GM12878 (cell line): ENCODE measurements around the gene NDUFS6. TPM values are rescaled to one million over a fixed set of nuclear protein-coding genes. Genes with fewer than 3 reads are reported as not detected.

ENCODE experiments used
- ASH2L ChIP-seq: fragments of 300-600, 200-600 bp; sonication (generic); IDR thresholded peaks from 2 replicates; pipeline ENCODE4 v1.6.1; 2017; ENCODE audit warnings: low read depth, mild to moderate bottlenecking, borderline replicate concordance
- SKIL ChIP-seq: fragments of 450-650 bp; IDR thresholded peaks from 2 replicates; pipeline ENCODE4 v1.6.1; 2017; ENCODE audit warnings: mild to moderate bottlenecking, low read depth, inconsistent platforms; ENCODE audit not compliant: poor library complexity, severe bottlenecking
- SMARCA5 ChIP-seq: fragments of 450-650 bp; IDR thresholded peaks from 2 replicates; pipeline ENCODE4 v1.6.1; 2017; ENCODE audit warnings: mild to moderate bottlenecking
- SP1 ChIP-seq: IDR thresholded peaks from one replicate; pipeline ENCODE4 v1.6.1; 2011; ENCODE audit warnings: low read depth, low read length
- TCF12 ChIP-seq: IDR thresholded peaks from 2 replicates; pipeline ENCODE4 v1.6.1; 2011; ENCODE audit warnings: low read depth, mild to moderate bottlenecking, low read length
- ZBTB40 ChIP-seq: fragments of 450-650 bp; IDR thresholded peaks from 2 replicates; pipeline ENCODE4 v1.6.1; 2016; ENCODE audit warnings: mild to moderate bottlenecking, moderate library complexity, borderline replicate concordance
- ZNF687 ChIP-seq: fragments of 450-650 bp; IDR thresholded peaks from 2 replicates; pipeline ENCODE4 v1.6.1; 2017; ENCODE audit warnings: mild to moderate bottlenecking, moderate library complexity
- polyA plus RNA-seq, 11 experiments: library from polyadenylated mRNA; depleted of rRNA in 4 of 11; unstranded in 6 of 11; stranded (reverse) in 5 of 11; fragments of >200 nt; fragmentation: Nextera tagmentation in 4 of 11; fragmentation: Illumina TruSeq in 1 of 11; extraction: Ambion mirVana in 4 of 11; extraction: Trizol in 1 of 11; gene quantifications; 1 replicate in 1 of 11; 2 replicates in 10 of 11; pipeline versions ENCODE4 v1.2.1 to v1.2.3, GENCODE V29; 2011 to 2016; ENCODE audit warnings: inconsistent platforms in 2 of 11, missing spikeins in 2 of 11, low read depth in 1 of 11
- total RNA-seq, 4 experiments: library from RNA; depleted of rRNA in 3 of 4; stranded (reverse); fragments of >200 nt in 3 of 4; fragmentation: Illumina TruSeq in 1 of 4; extraction: Trizol in 1 of 4; gene quantifications; 2 replicates each; pipeline versions ENCODE4 v1.2.1 to v1.2.3, GENCODE V29; 2013 to 2021

Gene NDUFS6
- total and polyA plus RNA-seq, 10 of the 15 experiments (the other 5 are each of a cell fraction or from before 2014, with no cell fraction given), result 20.7 to 213 (median 58.3) TPM

- TF ChIP-seq SMARCA5, result no peak
- TF ChIP-seq TCF12, result no peak
- TF ChIP-seq ZNF687, result no peak
- no peak for TF ChIP-seq ASH2L
- TF ChIP-seq SKIL, result peak; percentile 19
- no peak for TF ChIP-seq ZBTB40
- no peak for TF ChIP-seq SP1
Observed at GRCh38 chr5:1793966-1794900, 7.0 kb upstream of the NDUFS6 start (continued).
